Peyer's patch (tissue), 4 donors: ENCODE results near the gene PSMB8.

Source experiments
- CTCF ChIP-seq, 6 experiments: fragments of 450-650 bp in 4 of 6; fragments of 200-600 bp in 2 of 6; sonication (generic) in 1 of 6; IDR thresholded peaks; one replicate each; pipeline ENCODE4 v1.5.1; 2017 to 2019; ENCODE audit warnings: antibody characterized with exemption in 6 of 6, mild to moderate bottlenecking in 3 of 6, moderate library complexity in 1 of 6
- POLR2A ChIP-seq, 2 donors: fragments of 450-650 bp; IDR thresholded peaks; one replicate each; pipeline ENCODE4 v1.5.1; 2017; ENCODE audit warnings: antibody characterized with exemption in 2 of 2, mild to moderate bottlenecking in 2 of 2, moderate library complexity in 2 of 2

DNA sequence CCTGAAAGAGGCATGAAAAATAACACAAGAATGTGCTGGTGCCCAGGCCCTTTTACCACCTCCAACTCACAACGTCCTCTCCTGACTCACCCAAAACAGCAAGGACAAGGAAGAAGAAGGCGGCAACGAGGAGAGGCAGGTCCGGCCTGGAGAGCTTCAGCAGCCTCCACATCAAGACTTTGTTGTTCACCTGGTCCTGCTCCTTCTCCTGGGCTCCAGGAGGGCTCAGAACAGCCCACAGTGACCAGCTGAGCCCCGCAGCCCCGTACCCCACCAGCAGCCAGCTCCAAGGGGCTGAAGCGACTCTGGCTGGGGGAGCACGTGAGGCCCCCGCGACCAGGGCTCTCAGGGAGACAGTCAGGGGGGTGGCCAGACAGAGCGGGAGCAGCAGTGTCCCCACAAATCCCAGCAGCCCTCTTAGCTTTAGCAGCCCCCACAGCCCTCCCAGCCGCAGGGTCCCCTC, 6.2 kb downstream of the PSMB8 start:
- TF ChIP-seq CTCF (IDR thresholded peaks at IDR 0.05), result no peak
- TF ChIP-seq POLR2A (IDR thresholded peaks at IDR 0.05), result no peak
